Retinal pigment epithelial cell (primary cell): Measurements from ENCODE around the gene DAB2IP.

ENCODE experiments used
- DNase-seq: peaks from one replicate; pipeline ENCODE4 v3.0.0-alpha.2; 2010; ENCODE audit warnings: low read depth
- H3K4me3 ChIP-seq: 2 replicates; pipeline ENCODE4 v1.5.1; 2011; ENCODE audit warnings: mild to moderate bottlenecking, low read length, control low read depth, moderate library complexity
- CTCF ChIP-seq: conservative IDR thresholded peaks from 2 replicates; pipeline ENCODE4 v1.5.1; 2011; ENCODE audit warnings: low read depth, low read length, control low read depth, inconsistent platforms

The DAB2IP gene

DNA sequence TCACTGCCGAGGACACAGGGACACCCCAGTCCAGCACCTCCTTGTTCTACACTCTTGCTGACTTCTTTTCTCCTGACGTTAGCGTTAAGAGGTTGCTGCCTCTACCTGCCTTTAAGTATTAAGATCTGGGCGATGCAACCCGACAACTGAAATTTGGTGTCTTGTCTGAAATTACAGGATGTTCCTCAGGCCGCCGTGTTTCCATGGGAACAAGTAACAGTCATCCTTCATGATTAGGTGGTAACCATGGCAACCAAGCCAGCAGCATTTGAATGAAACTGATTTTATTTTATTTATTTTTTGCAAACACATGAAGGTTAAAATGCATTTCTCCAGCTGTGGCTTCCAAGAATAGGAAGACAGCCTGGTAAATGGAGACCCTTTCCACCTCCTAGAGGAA lies 20.8 kb downstream of the DAB2IP start:
- TF ChIP-seq CTCF = no peak
- H3K4me3 ChIP-seq = no peak overlapping the region
- no peak for DNase-seq

GRCh38 chr9:121672986-121673385 lies 21.6 kb downstream of the DAB2IP start:
- no peak for DNase-seq
- no peak overlapping the region for H3K4me3 ChIP-seq
- no peak for TF ChIP-seq CTCF

GRCh38 chr9:121673576-121673975 lies 22.1 kb downstream of the DAB2IP start:
- DNase-seq = no peak
- H3K4me3 ChIP-seq = no peak overlapping the region
- no peak for TF ChIP-seq CTCF

DNA sequence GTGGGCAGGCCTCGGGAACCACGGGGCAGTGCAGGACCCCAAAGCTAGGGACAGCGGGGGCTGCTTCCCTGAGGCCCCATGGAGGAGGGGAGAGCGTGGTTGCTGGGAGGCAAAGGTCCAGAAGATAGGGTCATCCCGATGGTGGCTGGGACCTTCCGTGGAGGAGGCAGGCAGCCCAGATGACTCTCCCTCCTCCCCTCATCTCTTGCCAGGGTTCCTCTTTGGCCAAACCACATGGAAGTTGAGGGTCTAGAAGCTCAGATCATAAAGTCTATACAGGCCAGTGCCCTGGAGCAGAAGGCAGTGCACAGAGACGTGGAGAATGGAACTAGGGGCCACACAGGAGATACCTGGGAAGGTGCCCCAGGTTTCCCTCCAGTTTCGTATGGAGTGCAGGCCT lies 22.6 kb downstream of the DAB2IP start:
- no peak for DNase-seq
- no peak for TF ChIP-seq CTCF
- no peak overlapping the region for H3K4me3 ChIP-seq

DNA sequence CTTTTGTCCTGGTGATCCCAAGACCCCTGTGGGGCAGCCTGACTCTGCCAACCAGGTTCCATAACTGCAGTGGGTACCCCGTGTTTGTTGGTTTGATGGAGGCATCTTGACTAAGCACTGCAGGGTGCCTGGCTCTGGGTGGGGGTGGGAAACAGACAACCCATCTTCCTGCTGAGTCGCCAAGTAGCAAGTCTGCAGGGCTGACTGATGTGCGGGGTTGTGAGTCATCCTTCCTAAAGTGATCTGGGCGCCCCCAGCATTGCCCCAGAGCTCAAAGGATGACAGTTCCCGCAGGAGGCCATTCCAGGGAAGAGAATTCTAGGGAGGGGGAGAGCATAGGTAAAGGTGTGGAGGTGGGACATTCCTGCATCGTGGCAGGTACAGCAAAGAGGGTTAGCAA lies 23.5 kb downstream of the DAB2IP start:
- no peak for DNase-seq
- no peak overlapping the region for H3K4me3 ChIP-seq
- no peak for TF ChIP-seq CTCF

DNA sequence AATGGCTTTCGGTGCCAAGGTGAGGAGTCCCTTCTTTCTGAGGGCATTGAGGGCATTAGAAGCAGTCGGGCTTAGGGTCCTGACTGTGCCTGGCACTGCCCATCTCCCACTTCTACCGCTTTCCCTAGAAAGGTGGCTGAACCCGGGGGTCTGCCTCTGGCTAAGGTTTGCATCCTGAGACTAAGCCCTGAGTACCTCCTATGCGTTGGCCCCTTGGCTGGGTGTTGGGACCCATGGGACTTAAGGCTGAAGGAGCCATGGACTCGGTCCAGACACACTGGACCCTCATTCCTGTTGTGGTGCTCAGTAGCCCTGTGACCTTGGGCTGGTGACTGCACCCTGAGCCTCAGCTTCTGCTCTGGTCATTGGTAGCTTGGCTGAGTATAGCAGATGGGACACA lies 23.9 kb downstream of the DAB2IP start:
- no peak for DNase-seq
- H3K4me3 ChIP-seq = no peak overlapping the region
- no peak for TF ChIP-seq CTCF

DNA sequence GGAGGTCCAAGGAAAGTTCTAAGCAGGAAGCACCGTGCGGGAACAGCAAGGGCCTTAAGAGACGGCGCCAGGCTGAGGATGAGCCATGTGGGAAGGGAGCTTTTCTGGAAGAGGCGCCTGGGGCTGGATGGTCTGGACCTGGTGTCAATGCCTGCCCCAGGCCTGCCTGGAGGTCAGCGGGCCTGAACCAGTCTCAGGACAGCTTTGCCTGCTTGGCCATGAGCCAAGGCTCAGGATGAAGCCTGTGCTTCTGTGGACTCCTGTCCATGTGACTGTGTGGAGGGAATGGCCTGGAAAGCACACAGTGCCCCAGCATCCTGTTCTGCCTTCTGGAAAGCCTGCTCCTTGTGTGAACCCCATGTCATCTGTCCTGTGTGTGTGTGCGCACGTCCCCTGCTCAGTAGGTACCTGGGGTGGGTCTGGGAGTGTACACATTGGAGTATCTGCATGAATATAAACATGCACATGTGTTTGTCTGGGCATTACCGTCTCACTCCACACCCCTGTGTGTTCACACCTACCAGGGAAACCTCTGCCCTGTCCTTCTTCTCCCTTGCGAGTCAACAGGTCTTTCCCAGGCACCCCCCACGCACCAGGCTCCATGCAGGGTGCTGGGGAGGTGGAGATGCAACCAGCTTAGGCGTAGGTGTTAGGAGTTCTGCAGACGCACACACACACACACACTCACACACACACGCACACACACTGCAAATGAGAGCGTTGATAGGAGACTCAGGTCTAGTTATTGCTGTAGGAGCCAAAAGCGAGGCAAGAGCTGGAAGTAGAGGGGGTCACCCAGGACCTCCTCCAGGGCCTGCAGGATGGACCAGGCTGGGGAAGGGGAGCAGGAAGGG lies 24.8 kb downstream of the DAB2IP start:
- no peak for TF ChIP-seq CTCF
- no peak overlapping the region for H3K4me3 ChIP-seq
- DNase-seq = no peak
